Stimulated activated CD8-positive, alpha-beta memory T cell treated with anti-CD3 and anti-CD28 coated beads, Interleukin-15, amount 100 ng/mL, for 24 hours (primary cell): ENCODE data around the gene GPT2.

ENCODE experiments used
- DNase-seq: peaks from one replicate; pipeline ENCODE4 v3.0.0-alpha.2; 2020; ENCODE audit warnings: low read depth

Gene GPT2, protein sequence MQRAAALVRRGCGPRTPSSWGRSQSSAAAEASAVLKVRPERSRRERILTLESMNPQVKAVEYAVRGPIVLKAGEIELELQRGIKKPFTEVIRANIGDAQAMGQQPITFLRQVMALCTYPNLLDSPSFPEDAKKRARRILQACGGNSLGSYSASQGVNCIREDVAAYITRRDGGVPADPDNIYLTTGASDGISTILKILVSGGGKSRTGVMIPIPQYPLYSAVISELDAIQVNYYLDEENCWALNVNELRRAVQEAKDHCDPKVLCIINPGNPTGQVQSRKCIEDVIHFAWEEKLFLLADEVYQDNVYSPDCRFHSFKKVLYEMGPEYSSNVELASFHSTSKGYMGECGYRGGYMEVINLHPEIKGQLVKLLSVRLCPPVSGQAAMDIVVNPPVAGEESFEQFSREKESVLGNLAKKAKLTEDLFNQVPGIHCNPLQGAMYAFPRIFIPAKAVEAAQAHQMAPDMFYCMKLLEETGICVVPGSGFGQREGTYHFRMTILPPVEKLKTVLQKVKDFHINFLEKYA

DNA sequence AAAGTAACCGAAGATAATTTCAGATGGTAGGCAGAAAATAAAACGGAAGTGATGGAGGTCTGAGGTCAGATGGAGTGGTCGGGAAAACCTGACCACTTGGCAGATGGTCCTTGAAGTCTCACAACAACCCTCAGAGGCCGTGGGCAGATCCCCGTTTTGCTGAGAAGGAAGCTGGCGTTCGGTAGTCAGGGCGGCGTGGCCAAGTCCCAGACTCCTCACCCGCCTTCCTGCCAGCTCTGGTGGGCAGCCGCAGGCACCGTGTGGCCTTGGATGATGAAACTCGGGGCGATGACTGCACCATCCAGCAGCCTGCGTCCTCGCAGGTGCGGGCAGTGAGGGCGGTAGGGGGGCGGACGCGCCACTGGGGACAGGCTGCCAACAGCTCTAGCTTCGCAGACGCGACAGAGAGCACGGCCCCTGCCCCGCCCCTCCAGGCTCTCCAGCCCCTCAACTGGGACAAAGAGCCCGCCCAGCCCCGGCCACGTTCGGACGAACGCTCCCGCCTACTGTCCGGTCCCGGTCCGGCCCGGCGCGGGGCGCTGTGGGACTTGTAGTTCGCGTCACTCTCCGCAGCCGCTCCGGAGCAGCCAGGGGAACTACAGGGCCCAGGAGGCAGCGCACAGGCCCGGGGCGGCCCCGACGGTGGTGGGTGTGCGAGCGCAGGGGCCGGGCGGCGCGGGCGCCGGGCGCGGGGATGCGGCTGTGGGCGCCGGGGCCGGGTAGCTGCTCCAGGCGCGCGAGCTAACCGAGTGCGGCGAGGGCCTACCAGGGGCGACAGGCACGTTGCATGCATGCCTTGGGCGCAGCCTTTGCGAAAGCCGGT, at the start of gene GPT2:
TSS of gene GPT2 (plus strand) at position 673 of the 823 bp plus-strand sequence. CDS start 354 bp downstream, outside the sequence.
- peak; percentile 61 for DNase-seq

DNA sequence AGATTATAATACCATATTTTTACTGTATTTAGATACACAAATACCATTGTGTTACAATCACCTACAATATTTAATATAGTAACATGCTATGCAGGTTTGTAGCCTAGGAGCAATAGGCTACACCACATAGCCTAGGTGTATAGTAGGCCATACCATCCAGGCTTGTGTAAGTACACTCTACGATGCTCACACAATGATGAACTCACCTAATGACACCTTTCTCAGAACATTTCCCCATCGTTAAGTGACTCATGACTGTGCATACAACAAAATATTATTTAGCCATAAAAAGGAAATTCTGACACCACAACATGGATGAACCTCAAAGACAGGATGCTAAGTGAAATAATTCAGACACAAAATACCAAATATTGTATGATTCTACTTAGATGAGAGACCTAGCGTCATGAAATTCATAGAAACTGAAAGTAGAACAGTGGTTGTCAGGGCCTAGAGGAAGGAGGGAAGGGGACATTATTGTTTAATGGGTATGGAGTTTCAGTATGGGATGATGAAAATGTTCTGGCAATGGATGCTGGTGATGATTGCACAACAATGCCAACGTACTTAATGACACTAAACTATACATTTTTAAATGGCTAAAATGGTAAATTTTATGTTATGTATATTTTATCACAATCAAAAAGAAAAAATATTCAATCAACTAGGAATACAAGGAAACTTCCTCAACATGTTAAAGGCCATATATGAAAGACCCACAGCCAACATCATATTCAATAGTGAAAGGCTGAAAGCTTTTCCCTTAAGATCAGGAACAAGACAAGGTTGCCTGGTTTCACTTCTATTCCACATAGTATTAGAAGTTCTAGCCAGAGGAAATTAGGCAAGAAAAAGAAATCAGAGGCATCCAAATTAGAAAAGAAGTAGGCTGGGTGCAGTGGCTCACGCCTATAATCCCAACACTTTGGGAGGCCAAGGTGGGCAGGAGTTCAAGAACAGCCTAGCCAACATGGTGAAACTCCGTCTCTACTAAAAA, 47.3 kb upstream of the GPT2 start:
- no peak for DNase-seq

DNA sequence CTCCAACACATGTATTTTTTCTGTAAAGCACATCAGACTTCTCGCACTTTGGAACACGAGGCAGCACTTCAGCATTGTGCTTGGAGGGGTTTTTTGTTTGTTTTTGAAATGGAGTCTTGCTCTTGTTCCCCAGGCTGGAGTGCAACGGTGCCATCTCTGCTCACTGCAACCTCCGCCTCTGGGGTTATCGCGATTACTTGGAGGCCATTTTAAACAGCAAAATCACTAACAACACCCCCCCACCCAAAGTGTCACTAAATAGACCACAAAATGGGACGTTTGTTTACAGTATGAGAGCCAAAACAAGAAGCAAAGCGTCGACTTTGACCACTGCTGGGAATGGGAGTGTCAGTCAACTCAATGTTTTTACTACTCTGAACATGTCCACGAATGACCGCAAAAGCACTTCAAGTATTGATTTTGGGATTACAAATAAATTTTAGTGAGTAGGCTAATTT, 44.1 kb upstream of the GPT2 start:
- DNase-seq, result no peak

DNA sequence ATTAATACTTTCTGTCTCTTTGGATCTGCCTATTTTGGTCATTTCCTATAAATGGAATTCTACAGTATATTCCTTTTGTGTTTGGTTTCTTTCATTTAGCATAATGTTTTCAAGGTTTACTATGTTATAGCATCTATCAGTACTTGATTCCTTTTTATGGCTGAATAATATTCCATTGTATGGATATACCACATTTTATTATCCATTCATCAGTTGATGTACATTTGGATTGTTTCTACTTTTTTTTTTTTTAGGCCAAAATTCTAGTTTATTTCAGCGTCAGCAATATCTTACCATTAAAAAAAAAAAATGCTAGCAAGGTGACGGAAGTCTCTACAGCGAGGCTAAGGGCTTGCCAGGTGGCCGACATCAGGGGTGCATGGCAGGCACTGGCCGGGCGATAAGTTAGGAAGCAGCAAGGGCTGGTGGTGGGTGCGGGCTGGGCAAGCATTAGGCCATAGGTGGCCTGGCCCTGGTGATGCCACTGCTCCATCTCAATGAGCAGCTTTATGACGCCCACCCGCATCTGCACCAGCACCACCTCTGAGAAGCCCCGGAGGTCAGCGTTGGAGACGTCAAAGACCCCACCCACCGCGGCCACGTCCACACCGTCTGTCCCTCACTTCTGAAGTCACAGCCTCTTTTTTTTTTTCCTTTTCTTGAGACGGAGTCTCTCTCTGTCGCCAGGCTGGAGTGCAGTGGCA, 41.8 kb upstream of the GPT2 start:
- DNase-seq, result no peak

DNA sequence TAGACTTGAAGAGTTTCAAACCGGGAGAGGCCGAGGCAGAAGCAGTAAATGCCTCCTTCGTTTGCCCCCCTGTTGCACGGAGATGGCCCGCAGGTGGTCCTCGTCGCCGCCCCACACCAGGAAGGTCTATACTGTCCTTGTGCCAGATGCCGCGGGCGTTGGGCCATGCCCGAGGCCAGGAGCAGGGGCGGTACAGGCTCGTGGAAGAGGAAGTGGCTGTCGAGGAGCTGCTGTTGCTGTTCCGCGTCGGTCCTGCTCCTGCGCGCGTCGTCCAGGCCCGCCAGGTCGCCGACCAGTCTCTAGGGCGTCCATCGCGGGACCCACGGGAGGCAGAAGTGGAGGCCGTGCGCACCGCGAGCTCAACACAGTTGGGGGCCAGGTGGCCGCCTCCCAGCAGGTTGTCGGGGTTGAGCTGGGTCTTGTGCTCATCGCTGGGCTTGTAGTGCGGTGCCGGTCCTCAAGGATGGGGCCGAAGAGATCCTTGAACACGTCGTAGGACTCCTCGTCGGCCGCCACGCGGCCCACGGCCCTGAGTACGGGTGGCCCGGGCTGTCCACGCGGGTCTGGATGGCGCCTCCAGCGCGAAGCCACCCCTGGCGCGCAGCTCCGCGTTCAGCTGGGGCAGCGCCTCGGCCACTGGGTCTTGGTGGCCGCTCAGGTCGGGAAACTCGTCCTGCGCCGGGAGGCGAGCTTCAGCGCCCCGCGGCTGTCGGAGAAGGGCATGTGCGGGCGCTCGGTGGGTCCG, 40.1 kb upstream of the GPT2 start:
- no peak for DNase-seq

DNA sequence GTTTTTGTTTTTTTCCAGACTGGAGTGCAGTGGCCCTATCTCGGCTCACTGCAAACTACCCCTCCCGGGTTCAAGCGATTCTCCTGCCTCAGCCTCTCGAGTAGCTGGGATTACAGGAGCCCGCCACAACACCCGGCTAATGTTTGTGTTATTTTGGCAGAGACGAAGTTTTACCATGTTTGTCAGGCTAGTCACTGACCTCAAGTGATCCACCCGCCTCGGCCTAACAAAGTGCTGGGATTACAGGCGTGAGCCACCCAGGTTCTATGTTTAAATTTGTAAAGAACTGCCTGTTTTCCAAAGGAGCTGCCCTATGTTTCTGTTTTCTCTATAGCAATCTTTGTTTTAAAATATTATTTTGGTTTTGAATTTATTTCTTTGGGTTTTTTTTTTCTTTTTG, 39.4 kb upstream of the GPT2 start:
- no peak for DNase-seq

DNA sequence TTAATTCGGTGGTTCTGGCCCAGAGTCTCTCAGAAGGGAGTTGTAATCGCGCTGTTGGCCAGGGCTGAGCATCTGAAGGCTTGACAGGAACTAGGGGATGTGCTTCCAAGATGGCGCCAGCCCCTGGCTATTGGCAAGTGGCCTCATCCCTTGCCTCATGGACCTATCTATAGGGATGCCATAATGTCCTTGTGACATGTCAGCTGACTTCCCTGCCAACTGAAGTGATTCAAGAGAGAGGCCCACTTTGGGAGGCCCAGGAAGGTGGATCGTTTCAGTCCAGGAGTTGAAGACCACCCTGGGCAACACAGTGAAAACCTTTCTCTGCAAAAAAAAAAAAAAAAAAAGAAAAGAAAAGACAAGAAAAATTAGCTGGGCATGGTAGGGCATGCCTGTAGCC, 38.2 kb upstream of the GPT2 start:
- DNase-seq, result no peak

DNA sequence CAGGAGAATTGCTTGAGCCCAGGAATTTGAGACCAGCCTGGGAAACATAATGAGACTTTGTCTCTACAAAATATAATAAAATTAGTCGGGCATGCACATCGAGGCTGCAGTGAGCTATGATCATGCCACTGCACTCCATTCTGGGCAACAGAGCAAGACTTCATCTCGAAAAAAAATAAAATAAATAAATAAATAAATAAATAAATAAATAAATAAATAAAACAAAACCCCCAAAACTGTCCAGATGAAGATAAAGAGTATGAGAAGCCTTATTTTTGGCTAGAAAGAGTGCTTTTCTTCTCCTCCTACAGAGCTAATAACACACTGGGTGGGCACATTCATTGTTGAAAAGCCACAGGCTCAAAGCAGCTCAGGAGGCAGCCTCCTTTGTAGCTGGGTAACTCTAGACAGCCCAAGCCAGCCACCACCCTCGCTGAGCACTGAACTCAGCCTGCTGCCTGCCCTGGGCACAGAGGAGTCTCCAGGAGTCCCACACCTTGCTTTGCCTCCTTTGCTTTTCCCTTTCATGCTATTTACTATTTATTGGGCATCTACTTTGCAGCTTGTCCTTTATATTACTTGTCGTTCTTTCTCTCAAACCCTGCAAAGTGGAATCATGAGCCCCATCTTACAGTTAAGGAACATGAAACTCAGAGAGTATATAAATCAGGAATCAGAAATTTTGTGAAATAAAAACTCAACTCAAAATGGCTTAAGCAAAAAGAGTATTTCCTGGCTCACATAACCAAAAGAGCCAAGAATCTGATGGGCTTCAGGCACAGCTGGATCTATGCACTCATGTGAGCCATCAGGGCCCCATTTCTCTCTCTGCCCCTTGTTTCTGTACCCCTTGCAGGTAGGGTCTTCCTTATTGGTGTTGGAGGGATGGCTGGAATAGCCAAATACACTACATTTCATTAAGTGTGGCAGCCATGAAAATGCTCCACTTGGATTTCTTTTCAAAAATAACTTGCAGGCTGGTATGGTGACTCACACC, 35.1 kb upstream of the GPT2 start:
- no peak for DNase-seq

DNA sequence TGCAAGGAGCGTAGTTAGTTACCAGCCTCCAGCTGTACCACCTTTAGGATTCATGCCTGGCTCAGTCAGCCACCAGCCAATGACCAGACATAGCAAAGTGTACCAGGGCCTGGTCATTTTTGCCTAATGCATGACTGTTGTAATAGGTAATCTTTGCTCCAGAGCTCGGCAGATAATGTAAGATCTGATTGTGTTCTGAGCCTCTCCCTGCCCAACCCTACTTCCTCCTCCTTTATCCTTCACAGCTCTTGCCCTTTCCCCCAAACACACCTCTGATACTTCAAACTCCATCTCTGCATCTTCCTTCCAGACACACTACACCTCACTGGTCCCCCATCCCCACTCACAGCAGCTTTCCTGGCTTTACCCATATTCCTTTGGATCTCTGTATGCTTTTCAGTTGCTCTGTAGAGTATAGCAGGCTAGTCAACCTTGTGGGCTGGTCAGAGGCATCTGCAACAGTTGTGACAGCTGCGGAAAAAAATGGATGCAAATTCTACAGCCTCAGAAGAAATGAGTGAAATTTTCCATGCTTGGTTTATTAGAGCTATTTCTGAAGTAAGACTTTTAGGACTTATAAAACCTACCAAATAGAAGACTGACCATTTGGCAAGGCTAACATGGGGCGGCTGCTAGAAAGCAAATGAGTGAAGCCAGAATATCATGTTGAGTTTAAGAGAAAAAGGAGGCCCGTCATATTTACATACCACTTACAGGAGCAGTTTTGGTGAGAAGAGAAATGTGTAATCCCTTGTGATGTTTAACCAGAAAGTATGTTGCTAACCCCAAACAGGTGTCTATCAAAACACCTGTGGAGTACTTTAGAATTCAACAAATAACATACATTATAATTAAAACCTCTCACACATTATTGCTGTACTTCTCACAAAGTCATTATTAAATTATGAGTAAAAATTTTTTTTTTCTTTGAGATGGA, 33.3 kb upstream of the GPT2 start:
- DNase-seq, result no peak

DNA sequence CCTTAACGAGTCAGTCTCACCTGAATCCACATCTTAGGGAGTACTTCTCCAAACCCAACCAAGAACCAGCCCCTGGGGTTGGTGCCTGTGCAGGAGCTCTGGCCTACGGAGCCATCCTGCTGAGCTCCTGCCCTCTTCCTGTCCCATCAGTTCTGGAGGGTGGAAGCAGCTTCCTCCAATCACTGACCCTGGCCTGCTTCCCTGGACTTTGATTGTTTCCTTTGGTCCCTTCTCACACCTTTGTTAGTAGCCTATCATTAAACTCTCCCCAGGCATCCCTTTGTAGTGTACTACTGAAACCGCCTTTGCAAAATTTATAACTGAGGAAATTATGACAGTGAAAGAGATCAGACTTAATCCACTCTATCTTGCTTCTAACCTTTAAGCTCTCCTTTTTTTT, 32.0 kb upstream of the GPT2 start:
- no peak for DNase-seq

DNA sequence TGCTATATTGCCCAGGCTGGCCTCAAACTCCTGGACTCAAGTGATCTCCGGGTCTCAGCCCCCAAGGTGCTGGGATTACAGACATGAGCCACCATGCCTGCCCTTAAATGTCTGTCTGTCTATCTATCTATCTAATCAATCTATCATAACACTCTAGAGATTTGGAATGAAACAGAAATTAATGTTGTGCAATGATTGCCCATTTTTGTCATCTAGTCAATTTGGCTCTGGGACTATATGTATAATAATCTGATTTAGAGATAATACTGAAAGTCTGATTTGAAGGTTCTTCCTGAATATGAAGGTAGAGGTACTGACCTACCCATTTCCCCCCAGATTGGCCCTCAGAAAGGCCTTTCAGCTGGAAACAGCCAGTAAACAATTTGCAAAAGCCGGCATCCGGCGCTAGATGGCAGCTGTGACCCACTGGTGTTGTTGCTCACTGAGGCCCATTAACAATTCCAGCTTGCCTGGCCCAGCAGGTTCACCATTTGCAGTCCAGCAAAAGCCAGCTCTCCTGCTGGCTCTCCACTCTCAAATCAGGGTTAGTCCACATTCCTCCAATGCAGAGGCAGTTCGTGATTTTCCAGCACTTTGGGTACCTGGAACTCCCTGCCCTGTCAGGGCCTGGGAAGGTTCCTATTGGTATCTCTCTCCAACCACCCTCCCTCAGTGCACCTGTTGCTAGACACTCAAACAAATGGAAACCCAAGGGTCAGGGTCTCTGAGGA, 30.3 kb upstream of the GPT2 start:
- peak; percentile 13 for DNase-seq

DNA sequence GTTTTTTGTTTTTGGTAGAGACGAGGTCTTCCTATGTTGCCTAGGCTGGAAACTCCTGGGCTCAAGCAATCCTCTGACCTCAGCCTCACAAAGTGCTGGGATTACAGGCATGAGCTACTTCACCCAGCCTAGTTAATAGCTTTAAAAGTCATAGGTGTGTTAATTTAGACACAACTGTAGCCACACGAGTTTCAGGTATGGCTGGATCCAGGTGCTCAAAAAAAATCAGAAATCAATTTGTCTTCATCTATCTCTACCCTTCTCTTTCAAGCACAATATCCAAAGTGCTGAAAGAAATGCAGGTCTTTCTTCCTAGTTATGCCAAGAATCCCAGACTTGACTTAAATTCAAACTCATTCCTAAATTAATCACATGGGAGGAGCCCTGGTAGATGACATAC, 29.3 kb upstream of the GPT2 start:
- no peak for DNase-seq

DNA sequence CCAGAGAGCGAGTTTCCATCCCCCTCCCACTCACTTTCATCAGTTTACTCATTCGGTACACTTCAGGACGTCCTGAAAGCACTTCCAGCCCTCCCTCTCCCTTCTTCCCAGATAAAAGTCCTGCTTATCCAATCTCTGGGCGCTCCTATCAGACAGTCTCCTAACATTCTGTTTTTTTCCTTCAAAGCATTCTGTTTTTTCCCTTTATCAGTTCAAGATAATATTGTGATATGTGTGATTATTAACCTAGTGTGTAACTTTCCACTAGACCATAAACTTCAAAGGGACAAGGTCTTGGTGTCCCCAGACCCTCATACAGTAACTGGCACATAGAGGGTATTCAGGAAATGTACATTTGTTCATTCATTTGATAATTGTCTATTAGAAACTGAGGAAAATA, 28.8 kb upstream of the GPT2 start:
- no peak for DNase-seq

DNA sequence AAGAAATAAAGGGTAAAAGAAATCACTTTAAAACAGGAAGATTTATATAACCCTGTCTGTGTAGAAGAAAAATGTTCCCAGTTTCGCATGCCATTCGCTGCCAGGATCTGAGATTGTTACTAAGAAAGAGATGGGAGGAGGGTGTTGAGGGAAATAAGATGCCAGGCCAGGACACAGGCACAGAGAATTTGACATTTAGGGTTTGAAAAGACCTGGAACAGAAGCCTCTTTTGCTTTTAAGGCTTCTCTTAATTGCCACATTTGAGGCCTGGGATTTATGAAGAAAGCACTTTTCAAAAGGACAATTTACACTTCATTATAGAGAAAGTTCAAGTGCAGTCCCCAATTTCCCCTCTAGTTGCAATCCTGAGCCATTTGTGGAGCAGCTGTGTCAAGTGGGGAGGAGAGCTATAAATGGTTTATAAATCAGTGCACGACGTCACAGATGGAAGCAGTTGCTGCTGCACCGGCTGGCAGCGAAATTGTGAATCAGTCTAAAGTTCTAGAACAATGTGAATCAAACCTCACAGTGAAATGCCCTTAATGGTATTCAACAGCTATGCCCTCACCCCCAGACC, 26.7 kb upstream of the GPT2 start:
- DNase-seq, result no peak

DNA sequence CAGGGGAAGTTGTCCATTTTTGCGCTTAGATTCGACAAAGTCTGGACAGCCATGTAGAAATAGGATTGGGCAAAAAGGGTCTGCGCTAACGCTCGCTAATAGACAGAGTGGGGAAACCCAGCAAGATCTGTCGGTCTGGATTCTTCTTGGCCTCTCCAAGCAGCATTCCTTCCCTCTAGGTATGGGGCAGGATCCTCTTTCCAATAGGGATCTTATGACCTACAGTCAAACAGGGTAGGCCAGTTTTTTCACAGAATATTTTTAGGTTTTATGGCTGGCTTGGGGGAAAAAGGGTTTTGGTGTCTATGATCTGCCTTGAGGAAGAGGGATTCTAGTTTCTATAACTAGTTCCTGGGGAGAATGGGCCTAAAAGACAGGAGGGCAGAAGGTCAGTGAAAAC, 26.0 kb upstream of the GPT2 start:
- no peak for DNase-seq

DNA sequence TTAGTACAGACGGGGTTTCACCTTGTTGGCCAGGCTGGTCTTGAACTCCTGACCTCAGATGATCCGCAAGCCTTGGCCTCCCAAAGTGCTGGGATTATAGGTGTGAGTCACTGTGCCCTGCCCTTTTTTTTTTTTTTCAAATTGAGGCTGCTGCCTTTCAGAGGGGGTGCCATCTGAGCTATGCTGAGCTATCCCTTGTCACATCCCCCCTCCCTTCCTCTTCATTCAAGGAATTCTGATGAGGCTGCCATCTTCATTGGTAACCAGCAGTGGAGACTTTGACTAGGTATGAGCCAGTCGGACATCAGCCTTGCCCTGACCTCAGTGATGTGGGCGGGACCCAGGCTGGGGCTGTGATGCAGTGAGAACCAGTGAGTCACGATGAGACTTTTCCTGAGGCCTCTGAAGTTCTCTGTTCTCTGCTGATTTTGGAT, 24.4 kb upstream of the GPT2 start:
- no peak for DNase-seq
